ENCODE measurements around the gene SH3TC1.

GRCh38 chr4:8268211-8268610 lies 69.1 kb downstream of the SH3TC1 start:
- TF ChIP-seq POLR2AphosphoS5 (IDR thresholded peaks at IDR 0.05) (no peak), POLR2A (IDR thresholded peaks at IDR 0.05) (no peak), CTCF (IDR thresholded peaks at IDR 0.05) (no peak)

Measured in gastroesophageal sphincter (tissue), 3 donors.